ENCODE results near the gene FAM111B. TPM values are rescaled to one million over a fixed set of nuclear protein-coding genes. Genes with fewer than 3 reads are reported as not detected.

Gene FAM111B
- total and polyA plus RNA-seq, 4 donors: 0.08 to 2.6 (median 1.4) TPM

DNA sequence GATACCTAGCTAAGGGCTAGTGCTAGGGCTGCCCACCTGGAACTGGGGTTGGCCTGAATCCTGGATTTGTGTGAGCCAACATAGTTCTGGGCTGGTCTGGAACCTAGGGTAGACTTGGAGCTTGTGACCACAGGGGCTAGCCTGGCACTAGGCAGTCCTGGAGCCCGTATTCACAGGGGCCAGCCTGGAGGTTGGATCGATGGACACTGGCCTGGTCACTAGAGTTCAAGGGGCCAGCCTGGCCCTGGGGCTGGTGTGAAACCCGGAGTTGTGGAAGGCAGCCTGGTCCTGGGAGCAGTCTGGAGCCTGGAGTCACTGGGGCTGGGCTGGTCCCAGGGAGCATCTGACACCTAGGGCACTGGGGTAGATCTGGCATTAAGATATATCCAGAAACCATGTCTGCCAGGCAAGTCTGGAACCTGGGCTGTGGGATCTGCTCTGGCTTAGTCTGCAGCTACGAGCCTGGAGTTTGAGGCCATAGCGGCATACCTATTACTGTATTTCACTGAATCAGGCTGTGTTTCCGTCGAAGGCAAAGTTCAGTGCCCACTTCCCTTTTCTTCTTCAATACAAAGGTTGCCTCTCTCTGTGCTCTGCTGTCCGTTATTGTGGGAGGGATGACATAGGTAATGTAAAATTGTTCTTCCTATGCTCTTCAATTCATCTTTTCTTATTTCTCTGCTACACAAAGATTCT, 30.0 kb upstream of the FAM111B start:
- H3K4me1 ChIP-seq (ENCODE audit: control insufficient read depth in 4 of 4, insufficient read depth in 4 of 4, low read length in 3 of 4): peaks cover 0 to 1% (median 0%) of the 10 kb centered on the region in 4 donors
- no peak overlapping the region for H3K27ac ChIP-seq (ENCODE audit: low read depth in 1 of 2, low read length in 2 of 2)
- no peak overlapping the region for H3K9ac ChIP-seq (ENCODE audit: low read depth in 1 of 2, low read length in 2 of 2)
- H3K4me3 ChIP-seq (ENCODE audit: low read depth in 1 of 3, low read length in 3 of 3): no peak overlapping the region
- H3K9me3 ChIP-seq (ENCODE audit: control insufficient read depth in 4 of 4, low read length in 3 of 4): no peaks in the 10 kb centered on the region
- H3K36me3 ChIP-seq (ENCODE audit: control insufficient read depth in 4 of 4, insufficient read depth in 3 of 4, low read depth in 1 of 4, low read length in 3 of 4): no peaks in the 10 kb centered on the region
- no peak for DNase-seq (ENCODE audit: low spot score)
- WGBS: 84% methylated on average over 8 of the region's 8 CpGs
- no peaks in the 10 kb centered on the region for H3K27me3 ChIP-seq (ENCODE audit: control insufficient read depth in 4 of 4, insufficient read depth in 4 of 4, low read length in 3 of 4)
- no peak for TF ChIP-seq FOXA1 (IDR thresholded peaks at IDR 0.05)
- TF ChIP-seq FOXA2 (IDR thresholded peaks at IDR 0.05): no peak
- no peak for TF ChIP-seq RXRA (IDR thresholded peaks at IDR 0.05)
- no peak for TF ChIP-seq EGR1 (IDR thresholded peaks at IDR 0.05; ENCODE audit: low read depth in 2 of 2)
- no peak for TF ChIP-seq NR2F2 (IDR thresholded peaks at IDR 0.05)
- TF ChIP-seq YY1 (IDR thresholded peaks at IDR 0.05): no peak
- TF ChIP-seq, protein P1, sequence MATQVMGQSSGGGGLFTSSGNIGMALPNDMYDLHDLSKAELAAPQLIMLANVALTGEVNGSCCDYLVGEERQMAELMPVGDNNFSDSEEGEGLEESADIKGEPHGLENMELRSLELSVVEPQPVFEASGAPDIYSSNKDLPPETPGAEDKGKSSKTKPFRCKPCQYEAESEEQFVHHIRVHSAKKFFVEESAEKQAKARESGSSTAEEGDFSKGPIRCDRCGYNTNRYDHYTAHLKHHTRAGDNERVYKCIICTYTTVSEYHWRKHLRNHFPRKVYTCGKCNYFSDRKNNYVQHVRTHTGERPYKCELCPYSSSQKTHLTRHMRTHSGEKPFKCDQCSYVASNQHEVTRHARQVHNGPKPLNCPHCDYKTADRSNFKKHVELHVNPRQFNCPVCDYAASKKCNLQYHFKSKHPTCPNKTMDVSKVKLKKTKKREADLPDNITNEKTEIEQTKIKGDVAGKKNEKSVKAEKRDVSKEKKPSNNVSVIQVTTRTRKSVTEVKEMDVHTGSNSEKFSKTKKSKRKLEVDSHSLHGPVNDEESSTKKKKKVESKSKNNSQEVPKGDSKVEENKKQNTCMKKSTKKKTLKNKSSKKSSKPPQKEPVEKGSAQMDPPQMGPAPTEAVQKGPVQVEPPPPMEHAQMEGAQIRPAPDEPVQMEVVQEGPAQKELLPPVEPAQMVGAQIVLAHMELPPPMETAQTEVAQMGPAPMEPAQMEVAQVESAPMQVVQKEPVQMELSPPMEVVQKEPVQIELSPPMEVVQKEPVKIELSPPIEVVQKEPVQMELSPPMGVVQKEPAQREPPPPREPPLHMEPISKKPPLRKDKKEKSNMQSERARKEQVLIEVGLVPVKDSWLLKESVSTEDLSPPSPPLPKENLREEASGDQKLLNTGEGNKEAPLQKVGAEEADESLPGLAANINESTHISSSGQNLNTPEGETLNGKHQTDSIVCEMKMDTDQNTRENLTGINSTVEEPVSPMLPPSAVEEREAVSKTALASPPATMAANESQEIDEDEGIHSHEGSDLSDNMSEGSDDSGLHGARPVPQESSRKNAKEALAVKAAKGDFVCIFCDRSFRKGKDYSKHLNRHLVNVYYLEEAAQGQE (IDR thresholded peaks at IDR 0.05): no peak
- TF ChIP-seq HNF4A (conservative IDR thresholded peaks at IDR 0.05): no peak

DNA sequence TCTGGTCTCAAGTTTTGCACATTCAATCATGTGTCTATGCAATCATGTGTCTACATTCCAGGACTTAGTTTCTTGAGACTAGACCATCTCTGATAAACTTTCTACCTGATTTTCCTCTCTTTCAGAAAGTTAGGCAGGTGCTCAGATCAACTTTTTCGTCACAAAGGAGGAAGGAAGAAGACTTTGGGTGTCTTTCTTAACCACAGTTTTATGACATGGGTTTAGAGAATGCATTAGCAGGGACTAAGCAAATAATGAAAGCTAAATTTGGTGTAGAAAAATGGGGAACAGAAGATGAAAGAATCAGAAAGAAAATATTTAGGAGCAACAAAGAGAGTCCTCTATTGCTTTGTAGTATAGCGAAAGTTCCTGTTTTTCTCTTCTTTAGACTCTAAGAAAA, 28.6 kb upstream of the FAM111B start:
- Histone ChIP-seq H3K36me3 (ENCODE audit: control insufficient read depth in 4 of 4, insufficient read depth in 3 of 4, low read depth in 1 of 4, low read length in 3 of 4) (no peaks in the 10 kb centered on the region), H3K27ac (ENCODE audit: low read depth in 1 of 2, low read length in 2 of 2) (no peak overlapping the region), H3K4me3 (ENCODE audit: low read depth in 1 of 3, low read length in 3 of 3) (no peak overlapping the region), H3K27me3 (ENCODE audit: control insufficient read depth in 4 of 4, insufficient read depth in 4 of 4, low read length in 3 of 4) (no peaks in the 10 kb centered on the region), H3K4me1 (ENCODE audit: control insufficient read depth in 4 of 4, insufficient read depth in 4 of 4, low read length in 3 of 4) (peaks cover 0 to 1% (median 0%) of the 10 kb centered on the region in 4 donors), H3K9ac (ENCODE audit: low read depth in 1 of 2, low read length in 2 of 2) (no peak overlapping the region), H3K9me3 (ENCODE audit: control insufficient read depth in 4 of 4, low read length in 3 of 4) (no peaks in the 10 kb centered on the region)
- WGBS: 75% methylated on average over 2 of the region's 2 CpGs
- TF ChIP-seq, protein P2, sequence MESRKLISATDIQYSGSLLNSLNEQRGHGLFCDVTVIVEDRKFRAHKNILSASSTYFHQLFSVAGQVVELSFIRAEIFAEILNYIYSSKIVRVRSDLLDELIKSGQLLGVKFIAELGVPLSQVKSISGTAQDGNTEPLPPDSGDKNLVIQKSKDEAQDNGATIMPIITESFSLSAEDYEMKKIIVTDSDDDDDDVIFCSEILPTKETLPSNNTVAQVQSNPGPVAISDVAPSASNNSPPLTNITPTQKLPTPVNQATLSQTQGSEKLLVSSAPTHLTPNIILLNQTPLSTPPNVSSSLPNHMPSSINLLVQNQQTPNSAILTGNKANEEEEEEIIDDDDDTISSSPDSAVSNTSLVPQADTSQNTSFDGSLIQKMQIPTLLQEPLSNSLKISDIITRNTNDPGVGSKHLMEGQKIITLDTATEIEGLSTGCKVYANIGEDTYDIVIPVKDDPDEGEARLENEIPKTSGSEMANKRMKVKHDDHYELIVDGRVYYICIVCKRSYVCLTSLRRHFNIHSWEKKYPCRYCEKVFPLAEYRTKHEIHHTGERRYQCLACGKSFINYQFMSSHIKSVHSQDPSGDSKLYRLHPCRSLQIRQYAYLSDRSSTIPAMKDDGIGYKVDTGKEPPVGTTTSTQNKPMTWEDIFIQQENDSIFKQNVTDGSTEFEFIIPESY (IDR thresholded peaks at IDR 0.05): no peak
- no peak for TF ChIP-seq FOXA1 (IDR thresholded peaks at IDR 0.05)
- no peak for DNase-seq (ENCODE audit: low spot score)

DNA sequence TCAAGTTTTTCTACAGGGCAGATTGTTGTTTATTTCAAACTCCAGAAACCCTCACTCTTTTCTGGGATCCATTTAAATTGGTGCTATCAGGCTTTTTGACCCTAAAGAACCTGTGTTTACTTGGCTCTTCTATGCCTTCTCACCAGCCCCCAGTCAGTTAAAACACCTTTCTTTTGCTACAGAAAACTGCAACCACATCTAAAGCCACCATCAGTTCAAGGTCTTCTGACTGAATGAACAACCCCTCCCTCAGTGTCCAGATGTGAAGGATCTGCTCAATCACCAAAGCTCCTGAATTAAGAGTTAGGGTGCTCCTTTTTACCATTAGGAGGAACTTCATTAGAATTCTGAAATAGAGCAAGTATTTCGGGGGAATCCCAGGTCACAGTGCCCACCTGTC, 28.0 kb upstream of the FAM111B start:
- Histone ChIP-seq H3K4me3 (ENCODE audit: low read depth in 1 of 3, low read length in 3 of 3) (no peak overlapping the region), H3K27me3 (ENCODE audit: control insufficient read depth in 4 of 4, insufficient read depth in 4 of 4, low read length in 3 of 4) (no peaks in the 10 kb centered on the region), H3K9ac (ENCODE audit: low read depth in 1 of 2, low read length in 2 of 2) (no peak overlapping the region), H3K4me1 (ENCODE audit: control insufficient read depth in 4 of 4, insufficient read depth in 4 of 4, low read length in 3 of 4) (peaks cover 0 to 1% (median 0%) of the 10 kb centered on the region in 4 donors), H3K36me3 (ENCODE audit: control insufficient read depth in 4 of 4, insufficient read depth in 3 of 4, low read depth in 1 of 4, low read length in 3 of 4) (no peaks in the 10 kb centered on the region), H3K27ac (ENCODE audit: low read depth in 1 of 2, low read length in 2 of 2) (no peak overlapping the region), H3K9me3 (ENCODE audit: control insufficient read depth in 4 of 4, low read length in 3 of 4) (no peaks in the 10 kb centered on the region)
- no peak for DNase-seq (ENCODE audit: low spot score)
- 86% methylated on average over 1 of the region's 1 CpG for WGBS
- TF ChIP-seq EGR1 (IDR thresholded peaks at IDR 0.05; ENCODE audit: low read depth in 2 of 2) (no peak), RAD21 (IDR thresholded peaks at IDR 0.05) (no peak), SP1 (IDR thresholded peaks at IDR 0.05) (no peak), FOXA2 (IDR thresholded peaks at IDR 0.05) (no peak), FOXA1 (IDR thresholded peaks at IDR 0.05) (no peak), TAF1 (conservative IDR thresholded peaks at IDR 0.05) (no peak), HNF4G (IDR thresholded peaks at IDR 0.05) (no peak)
- TF ChIP-seq, protein P3, sequence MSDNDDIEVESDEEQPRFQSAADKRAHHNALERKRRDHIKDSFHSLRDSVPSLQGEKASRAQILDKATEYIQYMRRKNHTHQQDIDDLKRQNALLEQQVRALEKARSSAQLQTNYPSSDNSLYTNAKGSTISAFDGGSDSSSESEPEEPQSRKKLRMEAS (IDR thresholded peaks at IDR 0.05): no peak
- TF ChIP-seq, protein P4, sequence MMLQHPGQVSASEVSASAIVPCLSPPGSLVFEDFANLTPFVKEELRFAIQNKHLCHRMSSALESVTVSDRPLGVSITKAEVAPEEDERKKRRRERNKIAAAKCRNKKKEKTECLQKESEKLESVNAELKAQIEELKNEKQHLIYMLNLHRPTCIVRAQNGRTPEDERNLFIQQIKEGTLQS (IDR thresholded peaks at IDR 0.05): no peak
- TF ChIP-seq, protein P5, sequence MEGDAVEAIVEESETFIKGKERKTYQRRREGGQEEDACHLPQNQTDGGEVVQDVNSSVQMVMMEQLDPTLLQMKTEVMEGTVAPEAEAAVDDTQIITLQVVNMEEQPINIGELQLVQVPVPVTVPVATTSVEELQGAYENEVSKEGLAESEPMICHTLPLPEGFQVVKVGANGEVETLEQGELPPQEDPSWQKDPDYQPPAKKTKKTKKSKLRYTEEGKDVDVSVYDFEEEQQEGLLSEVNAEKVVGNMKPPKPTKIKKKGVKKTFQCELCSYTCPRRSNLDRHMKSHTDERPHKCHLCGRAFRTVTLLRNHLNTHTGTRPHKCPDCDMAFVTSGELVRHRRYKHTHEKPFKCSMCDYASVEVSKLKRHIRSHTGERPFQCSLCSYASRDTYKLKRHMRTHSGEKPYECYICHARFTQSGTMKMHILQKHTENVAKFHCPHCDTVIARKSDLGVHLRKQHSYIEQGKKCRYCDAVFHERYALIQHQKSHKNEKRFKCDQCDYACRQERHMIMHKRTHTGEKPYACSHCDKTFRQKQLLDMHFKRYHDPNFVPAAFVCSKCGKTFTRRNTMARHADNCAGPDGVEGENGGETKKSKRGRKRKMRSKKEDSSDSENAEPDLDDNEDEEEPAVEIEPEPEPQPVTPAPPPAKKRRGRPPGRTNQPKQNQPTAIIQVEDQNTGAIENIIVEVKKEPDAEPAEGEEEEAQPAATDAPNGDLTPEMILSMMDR (IDR thresholded peaks at IDR 0.05; ENCODE audit: low read depth, low read length, missing input control): no peak
- TF ChIP-seq, protein P1 (IDR thresholded peaks at IDR 0.05): no peak

Data from liver (tissue), 9 donors.